ENCODE measurements around the gene ATXN1. TPM values are rescaled to one million over a fixed set of nuclear protein-coding genes. Genes with fewer than 3 reads are reported as not detected.

Gene ATXN1
- total RNA-seq, 1 experiment from 2014 or later, result 5.6 TPM

DNA sequence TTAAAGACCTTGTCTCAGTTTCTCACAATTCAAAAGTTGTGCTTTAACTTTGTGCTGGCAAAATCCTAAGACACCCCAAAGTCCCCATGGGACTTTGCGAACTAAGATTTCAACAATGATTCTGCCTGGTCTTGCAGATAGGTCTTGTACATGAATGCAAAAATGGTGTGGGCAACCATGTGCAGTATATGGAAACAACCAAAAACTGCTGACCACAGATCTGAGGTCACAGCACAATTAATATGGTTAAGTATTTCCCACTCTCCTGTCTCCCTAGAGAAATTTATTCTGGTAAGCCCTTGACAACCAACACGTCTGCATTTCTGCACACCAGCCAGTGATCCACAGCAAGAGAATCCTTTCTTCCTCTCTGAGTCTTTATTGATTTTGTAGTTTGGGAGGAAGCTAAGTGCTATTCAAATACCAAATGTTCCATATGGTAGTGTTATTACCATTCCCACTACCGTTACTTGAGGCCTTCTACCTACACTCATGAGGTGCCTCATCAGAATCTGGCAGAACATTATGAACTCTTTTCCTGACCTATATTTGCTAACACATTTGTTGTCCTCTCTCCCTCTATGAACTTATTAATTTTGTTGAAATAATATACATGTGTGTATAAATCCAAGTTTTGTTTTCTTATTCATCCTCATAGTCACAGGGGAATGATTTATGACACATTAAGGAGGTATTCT lies 178.7 kb downstream of the ATXN1 start:
- H3T11ph ChIP-seq (ENCODE audit: low read length), result no peak overlapping the region
- H4K91ac ChIP-seq (ENCODE audit: insufficient read length, low read depth, low read length), result no peak overlapping the region
- no peak overlapping the region for H2BK15ac ChIP-seq (ENCODE audit: low read depth, low read length)
- no peak overlapping the region for H2AK5ac ChIP-seq (ENCODE audit: insufficient read length, low read length)
- no peak for DNase-seq
- no peak overlapping the region for H4K8ac ChIP-seq (replicated peaks; ENCODE audit: insufficient read length, low read depth, low read length)
- H2BK120ac ChIP-seq (ENCODE audit: low read depth, low read length, poor library complexity, severe bottlenecking), result no peak overlapping the region
- no peaks in the 10 kb centered on the region for H3K79me2 ChIP-seq (ENCODE audit: insufficient read depth, low read length)
- no peak overlapping the region for H2BK12ac ChIP-seq (ENCODE audit: insufficient read length, low read depth, low read length)
- no peaks in the 10 kb centered on the region for H3K9me3 ChIP-seq (ENCODE audit: control insufficient read depth, low read depth, low read length)
- H3K18ac ChIP-seq (ENCODE audit: insufficient read length, low read depth, low read length), result no peak overlapping the region
- H4K5ac ChIP-seq (ENCODE audit: insufficient read length, low read depth, low read length), result no peak overlapping the region
- no peak overlapping the region for H3K56ac ChIP-seq (ENCODE audit: insufficient read length, low read depth, low read length)
- H3K9ac ChIP-seq (ENCODE audit: extremely low read depth, insufficient read length, low read length), result no peak overlapping the region
- Mint-ChIP-seq H3K27ac (no peak overlapping the region), H3K27me3 (ENCODE audit: low read depth) (no peaks in the 10 kb centered on the region), H3K9me3 (no peaks in the 10 kb centered on the region; a peak in 1 of 5 replicates), H3K4me1 (no peaks in the 10 kb centered on the region), H3K4me3 (no peak overlapping the region), H3K36me3 (ENCODE audit: insufficient read depth in 1 of 3, low read depth in 3 of 3) (no peaks in the 10 kb centered on the region)
- no peak overlapping the region for H3K4ac ChIP-seq (ENCODE audit: low read depth, low read length)
- H3K27me3 ChIP-seq (ENCODE audit: insufficient read depth, low read length), result no peaks in the 10 kb centered on the region
- no peaks in the 10 kb centered on the region for H3K23me2 ChIP-seq (ENCODE audit: insufficient read length, low read depth, low read length, poor library complexity, severe bottlenecking)
- H3K14ac ChIP-seq (ENCODE audit: insufficient read depth, low read length), result no peak overlapping the region
- no peaks in the 10 kb centered on the region for H3K4me1 ChIP-seq (ENCODE audit: insufficient read depth, low read length)
- no peak overlapping the region for H3K4me2 ChIP-seq (ENCODE audit: insufficient read depth, insufficient read length, low read length)
- no peak overlapping the region for H2AFZ ChIP-seq (ENCODE audit: low read length)
- no peak overlapping the region for H3K27ac ChIP-seq (ENCODE audit: insufficient read length, low read depth, low read length)
- H3K79me1 ChIP-seq (ENCODE audit: insufficient read depth, low read depth, low read length, poor library complexity, severe bottlenecking), result no peaks in the 10 kb centered on the region
- WGBS (ENCODE audit: extremely low coverage, insufficient read length, low lambda C conversion rate), result no CpG with 5 or more reads among the region's 3 CpGs
- H3K23ac ChIP-seq (ENCODE audit: insufficient read length, low read depth, low read length), result no peak overlapping the region
- no peak overlapping the region for H2BK5ac ChIP-seq (ENCODE audit: insufficient read length, low read length)
- no peaks in the 10 kb centered on the region for H4K20me1 ChIP-seq (ENCODE audit: control insufficient read depth, insufficient read depth, insufficient read length)
- TF ChIP-seq, protein P1, sequence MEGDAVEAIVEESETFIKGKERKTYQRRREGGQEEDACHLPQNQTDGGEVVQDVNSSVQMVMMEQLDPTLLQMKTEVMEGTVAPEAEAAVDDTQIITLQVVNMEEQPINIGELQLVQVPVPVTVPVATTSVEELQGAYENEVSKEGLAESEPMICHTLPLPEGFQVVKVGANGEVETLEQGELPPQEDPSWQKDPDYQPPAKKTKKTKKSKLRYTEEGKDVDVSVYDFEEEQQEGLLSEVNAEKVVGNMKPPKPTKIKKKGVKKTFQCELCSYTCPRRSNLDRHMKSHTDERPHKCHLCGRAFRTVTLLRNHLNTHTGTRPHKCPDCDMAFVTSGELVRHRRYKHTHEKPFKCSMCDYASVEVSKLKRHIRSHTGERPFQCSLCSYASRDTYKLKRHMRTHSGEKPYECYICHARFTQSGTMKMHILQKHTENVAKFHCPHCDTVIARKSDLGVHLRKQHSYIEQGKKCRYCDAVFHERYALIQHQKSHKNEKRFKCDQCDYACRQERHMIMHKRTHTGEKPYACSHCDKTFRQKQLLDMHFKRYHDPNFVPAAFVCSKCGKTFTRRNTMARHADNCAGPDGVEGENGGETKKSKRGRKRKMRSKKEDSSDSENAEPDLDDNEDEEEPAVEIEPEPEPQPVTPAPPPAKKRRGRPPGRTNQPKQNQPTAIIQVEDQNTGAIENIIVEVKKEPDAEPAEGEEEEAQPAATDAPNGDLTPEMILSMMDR (conservative IDR thresholded peaks at IDR 0.05), result no peak
- H2BK20ac ChIP-seq (ENCODE audit: low read depth, low read length, poor library complexity, severe bottlenecking), result no peak overlapping the region
